Measurements from ENCODE around the gene MIF.

- TF ChIP-seq CTCF (conservative IDR thresholded peaks at IDR 0.05 in 1 of 2, IDR thresholded peaks at IDR 0.05 in 1 of 2; ENCODE audit: low read depth in 1 of 2, low read length in 2 of 2): no peak
- TF ChIP-seq EZH2 (IDR thresholded peaks at IDR 0.05; ENCODE audit: low read length, missing control alignments): no peak
Measured at GRCh38 chr22:23877566-23877965, 16.6 kb upstream of the MIF start.

Measured in fibroblast of lung (primary cell).